B cell (primary cell): ENCODE measurements around the gene SPRR1A. TPM values are rescaled to one million over a fixed set of nuclear protein-coding genes. Genes with fewer than 3 reads are reported as not detected.

Experiments used
- ATAC-seq: fragments of 200-7000 bp; cut with Tn5 transposase; one replicate; pipeline ENCODE4 v1.10.0; 2021; ENCODE audit warnings: low read depth, mild to moderate bottlenecking, moderate number of reproducible peaks, moderate library complexity
- CTCF ChIA-PET: fragments of 350-600 bp; sonication (Branson Sonifier 250); formaldehyde crosslinking; loops from one replicate; lab custom pipeline; 2021; ENCODE audit warnings: antibody characterized with exemption, inconsistent platforms; lab: Charles Lee
- POLR2A ChIA-PET: fragments of 350-600 bp; sonication (Branson Sonifier 250); formaldehyde crosslinking; loops from one replicate; lab custom pipeline; 2021; ENCODE audit warnings: antibody characterized with exemption; lab: Charles Lee
- DNase-seq: peaks from one replicate; pipeline ENCODE4 v3.0.0; 2013
- H2AFZ ChIP-seq: 2 replicates; pipeline ENCODE4 v1.6.1; 2012; ENCODE audit warnings: mild to moderate bottlenecking, low read depth, low read length; ENCODE audit not compliant: insufficient read depth, poor library complexity, severe bottlenecking
- H3K27ac ChIP-seq, 2 donors: 1 replicate in 1 of 2; 2 replicates in 1 of 2; pipeline ENCODE4 v1.5.1; 2012 to 2013; ENCODE audit warnings: low read length in 2 of 2, mild to moderate bottlenecking in 2 of 2, moderate library complexity in 1 of 2
- H3K27me3 ChIP-seq, 4 experiments: fragments of 200-600 bp in 1 of 4; sonication (generic) in 1 of 4; replicated peaks in 1 of 4; 1 replicate in 2 of 4; 2 replicates in 2 of 4; pipeline versions ENCODE4 v1.6.1 to v1.7.0; 2013 to 2016; ENCODE audit warnings: low read length in 3 of 4, mild to moderate bottlenecking in 2 of 4, mixed read lengths in 1 of 4, moderate library complexity in 1 of 4; ENCODE audit not compliant: insufficient read depth in 4 of 4, control insufficient read depth in 3 of 4; ENCODE audit errors: control extremely low read depth in 1 of 4
- H3K36me3 ChIP-seq, 2 experiments: replicated peaks in 1 of 2; 1 replicate in 1 of 2; 2 replicates in 1 of 2; pipeline versions ENCODE4 v1.6.1 to v1.7.1; 2013; ENCODE audit warnings: low read length in 1 of 2; ENCODE audit not compliant: insufficient read depth in 2 of 2, control insufficient read depth in 1 of 2; ENCODE audit errors: control extremely low read depth in 1 of 2, extremely low read depth in 1 of 2
- H3K4me1 ChIP-seq, 2 donors: fragments of 200-600 bp in 1 of 2; sonication (generic) in 1 of 2; 1 replicate in 1 of 2; 2 replicates in 1 of 2; pipeline versions ENCODE4 v1.5.1 to v1.6.1; 2013 to 2017; ENCODE audit warnings: low read length in 2 of 2; ENCODE audit not compliant: control insufficient read depth in 2 of 2, insufficient read depth in 2 of 2
- H3K4me2 ChIP-seq: replicated peaks from 2 replicates; pipeline ENCODE3; 2012; ENCODE audit warnings: mild to moderate bottlenecking, low read depth, low read length; ENCODE audit not compliant: poor library complexity, severe bottlenecking
- H3K4me3 ChIP-seq, 5 experiments: fragments of 200-600 bp in 1 of 5; sonication (generic) in 1 of 5; 1 replicate in 3 of 5; 2 replicates in 2 of 5; pipeline versions ENCODE4 v1.5.1 to v1.7.0; 2011 to 2016; ENCODE audit warnings: low read length in 4 of 5, mild to moderate bottlenecking in 4 of 5, low read depth in 2 of 5, control low read depth in 1 of 5, moderate library complexity in 1 of 5; ENCODE audit not compliant: insufficient read depth in 1 of 5; ENCODE audit errors: control extremely low read depth in 1 of 5, extremely low read depth in 1 of 5
- H3K79me2 ChIP-seq: fragments of 200-600 bp; sonication (generic); one replicate; pipeline ENCODE4 v1.6.0; 2016; ENCODE audit warnings: low read length; ENCODE audit not compliant: control insufficient read depth, insufficient read depth
- H3K9ac ChIP-seq: fragments of 200-600 bp; sonication (generic); 2 replicates; pipeline ENCODE4 v1.6.1; 2017; ENCODE audit warnings: mild to moderate bottlenecking, low read length, moderate library complexity
- H3K9me3 ChIP-seq, 3 donors: one replicate each; pipeline versions ENCODE4 v1.6.1 to v1.7.1; 2013; ENCODE audit warnings: low read length in 2 of 3; ENCODE audit not compliant: control insufficient read depth in 2 of 3, insufficient read depth in 1 of 3; ENCODE audit errors: control extremely low read depth in 1 of 3
- H4K20me1 ChIP-seq: 2 replicates; pipeline ENCODE4 v1.6.0; 2012; ENCODE audit warnings: mild to moderate bottlenecking, low read length; ENCODE audit not compliant: insufficient read depth, control insufficient read depth, poor library complexity, severe bottlenecking
- H3K27ac Mint-ChIP-seq: one replicate; pipeline ENCODE4 v1.8.0; 2021; ENCODE audit warnings: mixed read lengths
- H3K27me3 Mint-ChIP-seq: one replicate; pipeline ENCODE4 v1.8.0; 2021; ENCODE audit warnings: mixed read lengths
- H3K4me1 Mint-ChIP-seq: one replicate; pipeline ENCODE4 v1.8.0; 2021; ENCODE audit warnings: mixed read lengths
- H3K4me3 Mint-ChIP-seq: one replicate; pipeline ENCODE4 v1.8.0; 2021; ENCODE audit warnings: mixed read lengths
- H3K9me3 Mint-ChIP-seq: one replicate; pipeline ENCODE4 v1.8.0; 2022; ENCODE audit warnings: mixed read lengths; ENCODE audit not compliant: insufficient read depth
- EZH2 ChIP-seq: IDR thresholded peaks from 2 replicates; pipeline ENCODE4 v1.6.1; 2012; ENCODE audit warnings: borderline replicate concordance, low read depth, mild to moderate bottlenecking, moderate library complexity, low read length; ENCODE audit not compliant: insufficient read depth, poor library complexity, severe bottlenecking
- WGBS: methylation state at CpG from one replicate; pipeline ENCODE4 v1.1.5; 2013; ENCODE audit warnings: missing lambda C conversion rate; ENCODE audit not compliant: insufficient coverage; 5-methylcytosine and 5-hydroxymethylcytosine counted together
- intact Hi-C: fragments of 100-400 bp; cut with micrococcal nuclease; formaldehyde crosslinking; loops from one replicate; pipeline ENCODE4 v1.10.0; 2022
- polyA plus RNA-seq: library from polyadenylated mRNA; depleted of rRNA; stranded (reverse); fragments of >200 nt; gene quantifications from 2 replicates; pipeline ENCODE4 v1.2.3, GENCODE V29; 2012
- total RNA-seq, 2 donors: library from RNA; stranded (reverse); fragments of 120-200 nt in 1 of 2; gene quantifications; 1 replicate in 1 of 2; 2 replicates in 1 of 2; pipeline versions ENCODE4 v1.2.3 to v1.2.4, GENCODE V29; 2013 to 2022
- TF ChIP-seq, protein P1 (sequence below): fragments of 200-600 bp; IDR thresholded peaks from one replicate; pipeline ENCODE4 v1.8.0; 2022; ENCODE audit warnings: antibody characterized with exemption, mild to moderate bottlenecking

SPRR1A gene
- total and polyA plus RNA-seq, 2 donors (not counting 1 experiment from before 2014, with no cell fraction given), result not detected

GRCh38 chr1:152972196-152972886 is 11.5 kb upstream of the SPRR1A start:
- H3K27ac ChIP-seq, result no peak overlapping the region
- intact Hi-C loops, result no loop called here
- H3K79me2 ChIP-seq, result no peaks in the 10 kb centered on the region
- no peak overlapping the region for H3K4me3 ChIP-seq
- peaks cover 28% of the 10 kb centered on the region for H3K27me3 Mint-ChIP-seq
- no peaks in the 10 kb centered on the region for H3K4me1 Mint-ChIP-seq
- H3K9me3 Mint-ChIP-seq, result no peaks in the 10 kb centered on the region
- H3K27me3 ChIP-seq, result peaks cover 0 to 6% (median 1%) of the 10 kb centered on the region in 4 experiments
- ATAC-seq (no peak), DNase-seq (no peak)
- no peaks in the 10 kb centered on the region for H3K4me1 ChIP-seq
- H3K9ac ChIP-seq, result no peak overlapping the region
- no peaks in the 10 kb centered on the region for H4K20me1 ChIP-seq
- no peak overlapping the region for H2AFZ ChIP-seq
- no peak overlapping the region for H3K4me2 ChIP-seq
- no peak overlapping the region for H3K4me3 Mint-ChIP-seq
- 55% methylated on average over 1 of the region's 4 CpGs for WGBS
- POLR2A ChIA-PET, result no interaction called here
- H3K9me3 ChIP-seq, result peaks cover 0 to 1% (median 0%) of the 10 kb centered on the region in 3 donors
- no peak overlapping the region for H3K27ac Mint-ChIP-seq
- TF ChIP-seq EZH2, result no peak
- TF ChIP-seq, protein P1, sequence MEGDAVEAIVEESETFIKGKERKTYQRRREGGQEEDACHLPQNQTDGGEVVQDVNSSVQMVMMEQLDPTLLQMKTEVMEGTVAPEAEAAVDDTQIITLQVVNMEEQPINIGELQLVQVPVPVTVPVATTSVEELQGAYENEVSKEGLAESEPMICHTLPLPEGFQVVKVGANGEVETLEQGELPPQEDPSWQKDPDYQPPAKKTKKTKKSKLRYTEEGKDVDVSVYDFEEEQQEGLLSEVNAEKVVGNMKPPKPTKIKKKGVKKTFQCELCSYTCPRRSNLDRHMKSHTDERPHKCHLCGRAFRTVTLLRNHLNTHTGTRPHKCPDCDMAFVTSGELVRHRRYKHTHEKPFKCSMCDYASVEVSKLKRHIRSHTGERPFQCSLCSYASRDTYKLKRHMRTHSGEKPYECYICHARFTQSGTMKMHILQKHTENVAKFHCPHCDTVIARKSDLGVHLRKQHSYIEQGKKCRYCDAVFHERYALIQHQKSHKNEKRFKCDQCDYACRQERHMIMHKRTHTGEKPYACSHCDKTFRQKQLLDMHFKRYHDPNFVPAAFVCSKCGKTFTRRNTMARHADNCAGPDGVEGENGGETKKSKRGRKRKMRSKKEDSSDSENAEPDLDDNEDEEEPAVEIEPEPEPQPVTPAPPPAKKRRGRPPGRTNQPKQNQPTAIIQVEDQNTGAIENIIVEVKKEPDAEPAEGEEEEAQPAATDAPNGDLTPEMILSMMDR, result no peak
- CTCF ChIA-PET, result no interaction called here
- H3K36me3 ChIP-seq, result no peaks in the 10 kb centered on the region

GRCh38 chr1:152976688-152977087 is 7.2 kb upstream of the SPRR1A start:
- Histone ChIP-seq H3K27me3 (peaks cover 0 to 20% (median 2%) of the 10 kb centered on the region in 4 experiments), H4K20me1 (no peaks in the 10 kb centered on the region), H3K4me2 (no peak overlapping the region), H3K9me3 (peaks cover 0 to 1% (median 0%) of the 10 kb centered on the region in 3 donors), H3K27ac (no peak overlapping the region), H3K4me3 (no peak overlapping the region), H2AFZ (no peak overlapping the region), H3K79me2 (no peaks in the 10 kb centered on the region), H3K36me3 (no peaks in the 10 kb centered on the region), H3K4me1 (no peaks in the 10 kb centered on the region), H3K9ac (no peak overlapping the region)
- CTCF ChIA-PET, result no interaction called here
- ATAC-seq, result no peak
- Mint-ChIP-seq H3K4me3 (no peak overlapping the region), H3K4me1 (no peaks in the 10 kb centered on the region), H3K27ac (no peak overlapping the region), H3K27me3 (peaks cover 40% of the 10 kb centered on the region), H3K9me3 (no peaks in the 10 kb centered on the region)
- no peak for TF ChIP-seq EZH2
- TF ChIP-seq, protein P1, result no peak
- intact Hi-C loops, result no loop called here
- DNase-seq, result no peak
- WGBS, result no CpG with 5 or more reads among the region's 1 CpG
- POLR2A ChIA-PET, result no interaction called here
